Measurements from ENCODE around the gene PDCD2L. TPM values are rescaled to one million over a fixed set of nuclear protein-coding genes. Genes with fewer than 3 reads are reported as not detected.

PDCD2L gene
- polyA plus RNA-seq, 1 donor from 2014 or later = 47.5 TPM

GRCh38 chr19:34370117-34370516 lies 34.1 kb upstream of the PDCD2L start:
- H3K36me3 ChIP-seq (ENCODE audit: insufficient read depth, low read length) = peaks cover 3% of the 10 kb centered on the region

GRCh38 chr19:34370983-34371382 lies 33.2 kb upstream of the PDCD2L start:
- Histone ChIP-seq H3K27me3 (ENCODE audit: insufficient read depth, low read depth, low read length) (no peaks in the 10 kb centered on the region), H3F3A (ENCODE audit: insufficient read depth, low read length, poor library complexity, severe bottlenecking) (no peaks in the 10 kb centered on the region), H3K4me2 (ENCODE audit: low read length) (no peak overlapping the region), H4K20me1 (ENCODE audit: insufficient read depth) (no peaks in the 10 kb centered on the region), H3K4me3 (ENCODE audit: low read length) (no peak overlapping the region), H3K27ac (ENCODE audit: low read length) (no peak overlapping the region), H3K9me3 (ENCODE audit: low read length) (no peaks in the 10 kb centered on the region), H3K36me3 (ENCODE audit: insufficient read depth, low read length) (peaks cover 3% of the 10 kb centered on the region), H2AFZ (ENCODE audit: low read depth, low read length) (no peak overlapping the region), H3K79me2 (replicated peaks; ENCODE audit: insufficient read depth, low read length) (no peaks in the 10 kb centered on the region), H3K9me2 (ENCODE audit: insufficient read depth, low read length) (no peaks in the 10 kb centered on the region), H3K9ac (ENCODE audit: low read length) (no peak overlapping the region)
- TF ChIP-seq MXI1 (conservative IDR thresholded peaks at IDR 0.05; ENCODE audit: poor library complexity, severe bottlenecking) (no peak), EP300 (conservative IDR thresholded peaks at IDR 0.05; ENCODE audit: poor library complexity, severe bottlenecking) (no peak), REST (IDR thresholded peaks at IDR 0.05; ENCODE audit: borderline replicate concordance) (no peak), EZH2 (IDR thresholded peaks at IDR 0.05; ENCODE audit: borderline replicate concordance, insufficient read depth, low read length, poor library complexity, severe bottlenecking) (no peak), TAF1 (IDR thresholded peaks at IDR 0.05; ENCODE audit: low read depth) (no peak), RAD21 (conservative IDR thresholded peaks at IDR 0.05) (no peak), SMC3 (conservative IDR thresholded peaks at IDR 0.05; ENCODE audit: poor library complexity) (no peak)

More at GRCh38 chr19:34370117-34370516, 34.1 kb upstream of the PDCD2L start:
- Histone ChIP-seq H3K4me3 (ENCODE audit: low read length) (no peak overlapping the region), H3K9me2 (ENCODE audit: insufficient read depth, low read length) (no peaks in the 10 kb centered on the region), H4K20me1 (ENCODE audit: insufficient read depth) (no peaks in the 10 kb centered on the region), H2AFZ (ENCODE audit: low read depth, low read length) (no peak overlapping the region), H3K27me3 (ENCODE audit: insufficient read depth, low read depth, low read length) (no peaks in the 10 kb centered on the region), H3K79me2 (replicated peaks; ENCODE audit: insufficient read depth, low read length) (no peaks in the 10 kb centered on the region), H3K4me2 (ENCODE audit: low read length) (no peak overlapping the region), H3F3A (ENCODE audit: insufficient read depth, low read length, poor library complexity, severe bottlenecking) (no peaks in the 10 kb centered on the region), H3K9ac (ENCODE audit: low read length) (no peak overlapping the region), H3K27ac (ENCODE audit: low read length) (no peak overlapping the region), H3K9me3 (ENCODE audit: low read length) (no peaks in the 10 kb centered on the region)
- no peak for TF ChIP-seq EZH2 (IDR thresholded peaks at IDR 0.05; ENCODE audit: borderline replicate concordance, insufficient read depth, low read length, poor library complexity, severe bottlenecking)
- TF ChIP-seq MXI1 (conservative IDR thresholded peaks at IDR 0.05; ENCODE audit: poor library complexity, severe bottlenecking) = no peak
- no peak for TF ChIP-seq REST (IDR thresholded peaks at IDR 0.05; ENCODE audit: borderline replicate concordance)
- no peak for TF ChIP-seq RAD21 (conservative IDR thresholded peaks at IDR 0.05)
- TF ChIP-seq POLR2AphosphoS5 (IDR thresholded peaks at IDR 0.05) = no peak
- TF ChIP-seq EP300 (conservative IDR thresholded peaks at IDR 0.05; ENCODE audit: poor library complexity, severe bottlenecking) = no peak
- no peak for TF ChIP-seq TAF1 (IDR thresholded peaks at IDR 0.05; ENCODE audit: low read depth)
- no peak for TF ChIP-seq SMC3 (conservative IDR thresholded peaks at IDR 0.05; ENCODE audit: poor library complexity)
- TF ChIP-seq CTCF (IDR thresholded peaks at IDR 0.05; ENCODE audit: poor library complexity, severe bottlenecking) = no peak
